Loucy (cell line): ENCODE data around the gene SH3RF2.

Experiments
- H2AFZ ChIP-seq: fragments of 200-600 bp; sonication (generic); 2 replicates; pipeline ENCODE4 v1.6.0; 2016; ENCODE audit warnings: antibody characterized with exemption, mild to moderate bottlenecking, low read length, moderate library complexity
- H3F3A ChIP-seq: fragments of 200-600 bp; 2 replicates; pipeline ENCODE4 v1.6.0; 2016; ENCODE audit warnings: antibody characterized with exemption, low read depth, mild to moderate bottlenecking
- H3K27me3 ChIP-seq: fragments of 200-600 bp; sonication (generic); 2 replicates; pipeline ENCODE4 v1.6.1; 2014; ENCODE audit warnings: low read length, mild to moderate bottlenecking; ENCODE audit not compliant: insufficient read depth, poor library complexity, severe bottlenecking
- H3K36me3 ChIP-seq: fragments of 200-600 bp; sonication (generic); 2 replicates; pipeline ENCODE4 v1.6.1; 2016; ENCODE audit warnings: low read length; ENCODE audit not compliant: insufficient read depth
- H3K4me1 ChIP-seq: fragments of 200-600 bp; sonication (generic); 2 replicates; pipeline ENCODE4 v1.5.1; 2014; ENCODE audit warnings: low read length, mild to moderate bottlenecking; ENCODE audit not compliant: insufficient read depth, poor library complexity, severe bottlenecking
- H3K4me2 ChIP-seq: fragments of 200-600 bp; sonication (generic); 2 replicates; pipeline ENCODE4 v1.6.0; 2014; ENCODE audit warnings: antibody characterized with exemption, low read length, low read depth, mild to moderate bottlenecking; ENCODE audit not compliant: poor library complexity, severe bottlenecking
- H3K4me3 ChIP-seq: fragments of 200-600 bp; sonication (generic); 2 replicates; pipeline ENCODE4 v1.5.1; 2014; ENCODE audit warnings: low read length, mild to moderate bottlenecking, mixed read lengths; ENCODE audit not compliant: poor library complexity, severe bottlenecking
- H3K79me2 ChIP-seq: fragments of 200-600 bp; sonication (generic); 2 replicates; pipeline ENCODE4 v1.6.1; 2014; ENCODE audit warnings: low read length; ENCODE audit not compliant: insufficient read depth
- H3K9ac ChIP-seq: fragments of 200-600 bp; sonication (generic); 2 replicates; pipeline ENCODE4 v1.6.0; 2014; ENCODE audit warnings: mild to moderate bottlenecking, low read depth, low read length, moderate library complexity; ENCODE audit not compliant: poor library complexity, severe bottlenecking
- H3K9me2 ChIP-seq: fragments of 200-600 bp; sonication (generic); replicated peaks from 2 replicates; pipeline ENCODE4 v1.6.1; 2016; ENCODE audit warnings: low read depth, low read length, mixed read lengths
- H3K9me3 ChIP-seq: fragments of 200-600 bp; sonication (generic); 2 replicates; pipeline ENCODE4 v1.6.1; 2014; ENCODE audit warnings: mild to moderate bottlenecking, antibody characterized with exemption, low read length, low read depth; ENCODE audit not compliant: insufficient read depth
- H4K20me1 ChIP-seq: fragments of 200-600 bp; sonication (generic); 2 replicates; pipeline ENCODE4 v1.6.0; 2014; ENCODE audit warnings: antibody characterized with exemption, low read length, mild to moderate bottlenecking; ENCODE audit not compliant: insufficient read depth, poor library complexity, severe bottlenecking
- CTCF ChIP-seq: fragments of 200-600 bp; sonication (generic); conservative IDR thresholded peaks from 2 replicates; pipeline ENCODE4 v1.5.1; 2014; ENCODE audit warnings: mild to moderate bottlenecking, antibody characterized with exemption, low read length
- EZH2phosphoT487 ChIP-seq: fragments of 200-600 bp; IDR thresholded peaks from 2 replicates; pipeline ENCODE4 v1.6.1; 2018; ENCODE audit warnings: antibody characterized with exemption, mild to moderate bottlenecking, moderate library complexity, borderline replicate concordance

The SH3RF2 gene

GRCh38 chr5:146042628-146043279, 106.4 kb downstream of the SH3RF2 start:
- no peaks in the 10 kb centered on the region for H3K27me3 ChIP-seq
- H3K4me3 ChIP-seq = no peak overlapping the region
- no peaks in the 10 kb centered on the region for H3K9me2 ChIP-seq
- H3K9me3 ChIP-seq = no peaks in the 10 kb centered on the region
- H3F3A ChIP-seq = no peaks in the 10 kb centered on the region
- H2AFZ ChIP-seq = no peak overlapping the region
- H3K36me3 ChIP-seq = no peaks in the 10 kb centered on the region
- TF ChIP-seq CTCF (no peak), EZH2phosphoT487 (no peak)
- peaks cover 19% of the 10 kb centered on the region for H3K4me1 ChIP-seq
- no peak overlapping the region for H3K9ac ChIP-seq
- H3K4me2 ChIP-seq = no peak overlapping the region
- H4K20me1 ChIP-seq = no peaks in the 10 kb centered on the region
- H3K79me2 ChIP-seq = no peaks in the 10 kb centered on the region

- Histone ChIP-seq H3F3A (no peaks in the 10 kb centered on the region), H3K79me2 (no peaks in the 10 kb centered on the region), H3K27me3 (no peaks in the 10 kb centered on the region), H4K20me1 (no peaks in the 10 kb centered on the region), H3K36me3 (no peaks in the 10 kb centered on the region), H3K9me2 (no peaks in the 10 kb centered on the region), H3K9me3 (no peaks in the 10 kb centered on the region), H3K4me2 (no peak overlapping the region), H3K9ac (no peak overlapping the region), H3K4me1 (peaks cover 22% of the 10 kb centered on the region), H3K4me3 (no peak overlapping the region), H2AFZ (no peak overlapping the region)
- no peak for TF ChIP-seq EZH2phosphoT487
- TF ChIP-seq CTCF = no peak
These were observed 107.3 kb downstream of the SH3RF2 start for GRCh38 chr5:146043722-146044121.

DNA sequence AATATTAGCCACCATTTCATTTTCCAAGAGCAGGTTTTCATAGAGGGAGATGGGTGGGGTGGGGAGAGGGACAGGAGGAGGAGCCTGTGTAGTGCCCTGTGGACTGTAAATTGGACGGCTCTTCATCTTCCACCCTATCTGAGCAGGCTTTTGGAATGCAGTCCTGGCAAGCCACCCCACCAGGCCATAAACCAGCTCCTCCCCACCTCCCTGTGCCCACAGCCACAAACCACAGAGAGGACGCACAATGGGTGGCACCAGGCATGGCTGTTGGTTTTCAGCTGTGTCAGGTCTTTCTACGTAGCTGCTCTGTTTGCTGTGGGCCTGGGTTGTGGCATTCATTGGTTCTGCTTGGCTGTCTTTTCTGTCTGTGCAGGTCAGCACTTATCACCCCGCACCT, 111.0 kb downstream of the SH3RF2 start:
- H3K4me3 ChIP-seq = no peak overlapping the region
- TF ChIP-seq CTCF = no peak
- TF ChIP-seq EZH2phosphoT487 = no peak
- no peaks in the 10 kb centered on the region for H4K20me1 ChIP-seq
- H3K9me3 ChIP-seq = no peaks in the 10 kb centered on the region
- no peaks in the 10 kb centered on the region for H3K36me3 ChIP-seq
- H3K9me2 ChIP-seq = no peaks in the 10 kb centered on the region
- peak overlapping the region; percentile 18; the same call in 1 of the 2 replicates for H2AFZ ChIP-seq
- no peak overlapping the region for H3K9ac ChIP-seq
- no peaks in the 10 kb centered on the region for H3F3A ChIP-seq
- no peaks in the 10 kb centered on the region for H3K27me3 ChIP-seq
- H3K4me1 ChIP-seq = peaks cover 17% of the 10 kb centered on the region
- H3K4me2 ChIP-seq = peak overlapping the region; percentile 18
- H3K79me2 ChIP-seq = no peaks in the 10 kb centered on the region
